WTC11 (cell line): ENCODE results near the gene CARHSP1. TPM values are rescaled to one million over a fixed set of nuclear protein-coding genes. Genes with fewer than 3 reads are reported as not detected.
A peak's percentile ranks its signal among the peaks of the same experiment; 100 is the strongest.

Experiments
- ATAC-seq: fragments of 200-7000 bp; cut with Tn5 transposase; 2 replicates; pipeline ENCODE4 v1.10.0; 2021; ENCODE audit warnings: mild to moderate bottlenecking, moderate library complexity
- CTCF ChIA-PET: fragments of 300-600 bp; sonication (Branson Sonifier 250); formaldehyde crosslinking; loops from one replicate; lab custom pipeline; 2021; ENCODE audit warnings: antibody characterized with exemption; lab: Charles Lee
- POLR2A ChIA-PET: fragments of 350-600 bp; sonication (Branson Sonifier 250); formaldehyde crosslinking; loops from one replicate; lab custom pipeline; 2021; ENCODE audit warnings: antibody characterized with exemption; lab: Charles Lee
- DNase-seq: peaks from one replicate; pipeline ENCODE4 v3.0.0; 2021; ENCODE audit warnings: low spot score
- H3K27ac Mint-ChIP-seq: 2 replicates; pipeline ENCODE4 v1.8.0; 2021; ENCODE audit warnings: mixed read lengths
- H3K27me3 Mint-ChIP-seq: 2 replicates; pipeline ENCODE4 v1.8.0; 2021; ENCODE audit warnings: low read depth, mild to moderate bottlenecking, moderate library complexity, mixed read lengths
- H3K36me3 Mint-ChIP-seq: 2 replicates; pipeline ENCODE4 v1.8.0; 2021; ENCODE audit warnings: mixed read lengths
- H3K4me1 Mint-ChIP-seq: 2 replicates; pipeline ENCODE4 v1.8.0; 2022; ENCODE audit warnings: mixed read lengths
- H3K4me3 Mint-ChIP-seq: 2 replicates; pipeline ENCODE4 v1.8.0; 2021; ENCODE audit warnings: mild to moderate bottlenecking, moderate library complexity, mixed read lengths
- H3K9me3 Mint-ChIP-seq: 2 replicates; pipeline ENCODE4 v1.8.0; 2021; ENCODE audit warnings: mixed read lengths
- E2F1 ChIP-seq: sonication (generic); formaldehyde crosslinking; IDR thresholded peaks from 2 replicates; pipeline ENCODE4 v1.8.0; 2022; ENCODE audit warnings: mild to moderate bottlenecking, missing genetic modification reagents
- GABPB1 ChIP-seq: sonication (generic); formaldehyde crosslinking; IDR thresholded peaks from 2 replicates; pipeline ENCODE4 v1.8.1; 2023; ENCODE audit warnings: mild to moderate bottlenecking, missing genetic modification reagents
- JAZF1 ChIP-seq: fragments of 250-450 bp; sonication (Bioruptor Pico); IDR thresholded peaks from 2 replicates; pipeline ENCODE4 v1.9.0; 2021; ENCODE audit warnings: moderate library complexity, mild to moderate bottlenecking, inconsistent platforms
- KAT7 ChIP-seq: sonication (generic); formaldehyde crosslinking; IDR thresholded peaks from 2 replicates; pipeline ENCODE4 v1.8.1; 2023; ENCODE audit warnings: missing genetic modification reagents, mild to moderate bottlenecking, borderline replicate concordance
- NFATC4 ChIP-seq: fragments of 250-450 bp; sonication (Bioruptor Pico); IDR thresholded peaks from 2 replicates; pipeline ENCODE4 v1.9.0; 2021; ENCODE audit warnings: mild to moderate bottlenecking
- NFE2L1 ChIP-seq: sonication (generic); formaldehyde crosslinking; IDR thresholded peaks from 2 replicates; pipeline ENCODE4 v1.8.1; 2023; ENCODE audit warnings: missing genetic modification reagents
- NR3C1 ChIP-seq: sonication (generic); formaldehyde crosslinking; conservative IDR thresholded peaks from 2 replicates; pipeline ENCODE4 v1.8.1; 2023; ENCODE audit warnings: low read depth, mild to moderate bottlenecking, missing genetic modification reagents
- PRDM15 ChIP-seq: sonication (generic); formaldehyde crosslinking; IDR thresholded peaks from 2 replicates; pipeline ENCODE4 v1.8.0; 2022; ENCODE audit warnings: missing genetic modification reagents
- PREB ChIP-seq: sonication (generic); formaldehyde crosslinking; IDR thresholded peaks from 2 replicates; pipeline ENCODE4 v1.8.1; 2022; ENCODE audit warnings: mild to moderate bottlenecking, missing genetic modification reagents, moderate library complexity, borderline replicate concordance
- PRRX2 ChIP-seq: fragments of 250-450 bp; sonication (Bioruptor Pico); IDR thresholded peaks from 2 replicates; pipeline ENCODE4 v1.8.0; 2021; ENCODE audit warnings: mild to moderate bottlenecking
- SOX15 ChIP-seq: fragments of 250-450 bp; sonication (Bioruptor Pico); IDR thresholded peaks from 2 replicates; pipeline ENCODE4 v1.9.0; 2021; ENCODE audit warnings: mild to moderate bottlenecking
- STAT6 ChIP-seq: sonication (generic); formaldehyde crosslinking; conservative IDR thresholded peaks from 2 replicates; pipeline ENCODE4 v1.8.1; 2023; ENCODE audit warnings: mild to moderate bottlenecking, low read depth, missing genetic modification reagents, moderate library complexity
- USF2 ChIP-seq: sonication (generic); formaldehyde crosslinking; IDR thresholded peaks from 2 replicates; pipeline ENCODE4 v1.8.1; 2023; ENCODE audit warnings: mild to moderate bottlenecking, missing genetic modification reagents, moderate library complexity
- ZNF121 ChIP-seq: sonication (generic); formaldehyde crosslinking; IDR thresholded peaks from 2 replicates; pipeline ENCODE4 v1.8.0; 2023; ENCODE audit warnings: missing genetic modification reagents
- ZNF138 ChIP-seq: sonication (generic); formaldehyde crosslinking; conservative IDR thresholded peaks from 2 replicates; pipeline ENCODE4 v1.8.1; 2022; ENCODE audit warnings: mild to moderate bottlenecking, moderate library complexity, missing genetic modification reagents
- ZNF532 ChIP-seq: fragments of 250-450 bp; sonication (Bioruptor Pico); IDR thresholded peaks from 2 replicates; pipeline ENCODE4 v1.9.0; 2021; ENCODE audit warnings: mild to moderate bottlenecking, borderline replicate concordance
- total RNA-seq: library from RNA; stranded (reverse); gene quantifications from 3 replicates; pipeline ENCODE4 v1.2.3, GENCODE V29; 2021

CARHSP1 gene
- total RNA-seq, 1 experiment from 2014 or later: 261 TPM

- no peak for TF ChIP-seq USF2 (CRISPR knock-in tag)
- TF ChIP-seq, all 79 proteins: peak for 0
Observed at GRCh38 chr16:8853611-8854010, 15.2 kb downstream of the CARHSP1 start (continued).

- Mint-ChIP-seq H3K27ac (peak overlapping the region; percentile 83), H3K27me3 (no peaks in the 10 kb centered on the region), H3K4me3 (no peak overlapping the region), H3K4me1 (peaks cover 57% of the 10 kb centered on the region), H3K36me3 (peaks cover 68% of the 10 kb centered on the region), H3K9me3 (no peaks in the 10 kb centered on the region)
- no peak for TF ChIP-seq ZNF138 (CRISPR knock-in tag)
- no peak for TF ChIP-seq STAT6 (CRISPR knock-in tag)
- no peak for TF ChIP-seq ZNF532 (CRISPR knock-in tag)
- TF ChIP-seq E2F1 (CRISPR knock-in tag): no peak
- TF ChIP-seq JAZF1 (CRISPR knock-in tag): no peak
- TF ChIP-seq NFATC4 (CRISPR knock-in tag): no peak
- TF ChIP-seq GABPB1 (CRISPR knock-in tag): no peak
- no peak for TF ChIP-seq ZNF121 (CRISPR knock-in tag)
- no peak for TF ChIP-seq KAT7
- no peak for TF ChIP-seq SOX15 (CRISPR knock-in tag)
- no peak for TF ChIP-seq PRDM15 (CRISPR knock-in tag)
- no peak for TF ChIP-seq NR3C1 (CRISPR knock-in tag)
- no peak for TF ChIP-seq PREB (CRISPR knock-in tag)
- TF ChIP-seq NFE2L1 (CRISPR knock-in tag): no peak
- TF ChIP-seq PRRX2: no peak
- no peak for DNase-seq
- POLR2A ChIA-PET: interaction anchor here (1.0 to 2.5 kb wide), 2 partner anchors 16 to 21 kb away, joined by 3 to 10 read pairs; partner anchors contain the start of gene CARHSP1
- CTCF ChIA-PET: interaction anchor here (1.0 to 3.4 kb wide), 5 partner anchors 27 to 160 kb away, joined by 3 to 12 read pairs (median 5); no protein-coding TSS in a partner anchor
- ATAC-seq: no peak
Observed at GRCh38 chr16:8853150-8853549, 15.7 kb downstream of the CARHSP1 start.
